PC-3 (cell line): ENCODE measurements around the gene SLC13A3. TPM values are rescaled to one million over a fixed set of nuclear protein-coding genes. Genes with fewer than 3 reads are reported as not detected.

Experiments used
- ATAC-seq: fragments of 200-7000 bp; cut with Tn5 transposase; 2 replicates; pipeline ENCODE4 v1.9.1; 2020; ENCODE audit warnings: mild to moderate bottlenecking, moderate library complexity
- BruUV-seq: library from RNA; stranded (reverse); fragments of 400-500 nt; replicated peaks from 2 replicates; lab custom pipeline; 2021; lab: Mats Ljungman, UMichigan
- CTCF ChIA-PET: fragments of 300-600 bp; sonication (Branson Sonifier 250); formaldehyde crosslinking; loops from one replicate; lab custom pipeline; 2022; ENCODE audit warnings: antibody characterized with exemption; lab: Charles Lee
- POLR2A ChIA-PET: fragments of 300-600 bp; sonication (Branson Sonifier 250); formaldehyde crosslinking; loops from one replicate; lab custom pipeline; 2022; ENCODE audit warnings: antibody characterized with exemption; ENCODE audit not compliant: unreplicated experiment; lab: Charles Lee
- DNase-seq: peaks from one replicate; pipeline ENCODE4 v3.0.0-alpha.2; 2015
- H2AFZ ChIP-seq: fragments of 300-600 bp; sonication (generic); 2 replicates; pipeline ENCODE4 v1.6.0; 2016; ENCODE audit warnings: antibody characterized with exemption, low read length
- H3F3A ChIP-seq: fragments of 300-600 bp; sonication (generic); one replicate; pipeline ENCODE4 v1.6.0; 2017; ENCODE audit warnings: antibody characterized with exemption, low read length, control low read depth, mild to moderate bottlenecking; ENCODE audit not compliant: unreplicated experiment
- H3K27ac ChIP-seq: fragments of 300-600 bp; sonication (generic); 2 replicates; pipeline ENCODE4 v1.5.1; 2016; ENCODE audit warnings: mild to moderate bottlenecking, low read length
- H3K27me3 ChIP-seq: fragments of 300-600 bp; sonication (generic); 2 replicates; pipeline ENCODE4 v1.6.1; 2016; ENCODE audit warnings: low read length, mixed read lengths
- H3K36me3 ChIP-seq: fragments of 300-600 bp; sonication (generic); 2 replicates; pipeline ENCODE4 v1.6.1; 2016; ENCODE audit warnings: low read depth, mixed run types, low read length, mixed read lengths
- H3K4me1 ChIP-seq: fragments of 300-600 bp; sonication (generic); 2 replicates; pipeline ENCODE4 v1.5.1; 2016; ENCODE audit warnings: low read length; ENCODE audit not compliant: insufficient read depth
- H3K4me2 ChIP-seq: fragments of 300-600 bp; sonication (generic); 2 replicates; pipeline ENCODE4 v1.6.0; 2016; ENCODE audit warnings: low read length
- H3K4me3 ChIP-seq: fragments of 300-600 bp; sonication (generic); 2 replicates; pipeline ENCODE4 v1.5.1; 2016; ENCODE audit warnings: mild to moderate bottlenecking, low read length, mixed read lengths
- H3K79me2 ChIP-seq: fragments of 300-600 bp; sonication (generic); 2 replicates; pipeline ENCODE4 v1.6.1; 2017; ENCODE audit warnings: low read length, mixed read lengths
- H3K9ac ChIP-seq: fragments of 300-600 bp; sonication (generic); 2 replicates; pipeline ENCODE4 v1.6.0; 2016; ENCODE audit warnings: mild to moderate bottlenecking, low read length
- H3K9me2 ChIP-seq: fragments of 300-600 bp; sonication (generic); replicated peaks from 2 replicates; pipeline ENCODE4 v1.6.1; 2016; ENCODE audit warnings: mixed run types, low read length, mixed read lengths
- H3K9me3 ChIP-seq: fragments of 300-600 bp; sonication (generic); 2 replicates; pipeline ENCODE4 v1.6.1; 2016; ENCODE audit warnings: low read length, mixed read lengths
- H4K20me1 ChIP-seq: fragments of 300-600 bp; sonication (generic); 2 replicates; pipeline ENCODE4 v1.6.1; 2016; ENCODE audit warnings: low read length, mixed read lengths
- EZH2 ChIP-seq: fragments of 300-600 bp; sonication (generic); IDR thresholded peaks from one replicate; pipeline ENCODE4 v1.6.1; 2017; ENCODE audit warnings: antibody characterized with exemption, mild to moderate bottlenecking, low read length; ENCODE audit not compliant: unreplicated experiment
- EZH2phosphoT487 ChIP-seq: fragments of 300-600 bp; sonication (generic); IDR thresholded peaks from 2 replicates; pipeline ENCODE4 v1.6.1; 2018; ENCODE audit warnings: mild to moderate bottlenecking, antibody characterized with exemption, low read length, borderline replicate concordance
- intact Hi-C: fragments of 100-400 bp; cut with micrococcal nuclease; formaldehyde crosslinking; loops from 2 replicates; pipeline ENCODE4 v1.9.0; 2023
- total RNA-seq: library from RNA; depleted of rRNA; stranded (reverse); fragments of >200 nt; gene quantifications from 2 replicates; pipeline ENCODE4 v1.2.3, GENCODE V29; 2014
- TF ChIP-seq, protein P1 (sequence below): fragments of 300-600 bp; sonication (generic); conservative IDR thresholded peaks from 2 replicates; pipeline ENCODE4 v1.5.1; 2017; ENCODE audit warnings: antibody characterized with exemption, low read depth, mild to moderate bottlenecking, low read length

The SLC13A3 gene
- total RNA-seq, 1 experiment from 2014 or later = not detected

- no TSS peak for BruUV-seq
- no peaks in the 10 kb centered on the region for H3K4me1 ChIP-seq
Measured at GRCh38 chr20:46696791-46697279, 45.6 kb upstream of the SLC13A3 start.

GRCh38 chr20:46695892-46696291 is 44.6 kb upstream of the SLC13A3 start:
- DNase-seq = no peak
- Histone ChIP-seq H2AFZ (no peak overlapping the region), H3K4me1 (no peaks in the 10 kb centered on the region), H3K36me3 (no peaks in the 10 kb centered on the region), H3K9me3 (no peaks in the 10 kb centered on the region), H3K27ac (no peak overlapping the region), H3K9me2 (no peaks in the 10 kb centered on the region), H4K20me1 (no peaks in the 10 kb centered on the region), H3K27me3 (no peaks in the 10 kb centered on the region), H3K4me2 (no peak overlapping the region), H3K4me3 (no peak overlapping the region), H3K9ac (no peak overlapping the region), H3K79me2 (no peaks in the 10 kb centered on the region), H3F3A (no peaks in the 10 kb centered on the region)
- TF ChIP-seq, protein P1, sequence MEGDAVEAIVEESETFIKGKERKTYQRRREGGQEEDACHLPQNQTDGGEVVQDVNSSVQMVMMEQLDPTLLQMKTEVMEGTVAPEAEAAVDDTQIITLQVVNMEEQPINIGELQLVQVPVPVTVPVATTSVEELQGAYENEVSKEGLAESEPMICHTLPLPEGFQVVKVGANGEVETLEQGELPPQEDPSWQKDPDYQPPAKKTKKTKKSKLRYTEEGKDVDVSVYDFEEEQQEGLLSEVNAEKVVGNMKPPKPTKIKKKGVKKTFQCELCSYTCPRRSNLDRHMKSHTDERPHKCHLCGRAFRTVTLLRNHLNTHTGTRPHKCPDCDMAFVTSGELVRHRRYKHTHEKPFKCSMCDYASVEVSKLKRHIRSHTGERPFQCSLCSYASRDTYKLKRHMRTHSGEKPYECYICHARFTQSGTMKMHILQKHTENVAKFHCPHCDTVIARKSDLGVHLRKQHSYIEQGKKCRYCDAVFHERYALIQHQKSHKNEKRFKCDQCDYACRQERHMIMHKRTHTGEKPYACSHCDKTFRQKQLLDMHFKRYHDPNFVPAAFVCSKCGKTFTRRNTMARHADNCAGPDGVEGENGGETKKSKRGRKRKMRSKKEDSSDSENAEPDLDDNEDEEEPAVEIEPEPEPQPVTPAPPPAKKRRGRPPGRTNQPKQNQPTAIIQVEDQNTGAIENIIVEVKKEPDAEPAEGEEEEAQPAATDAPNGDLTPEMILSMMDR = no peak
- TF ChIP-seq EZH2phosphoT487 = no peak
- TF ChIP-seq EZH2 = no peak
- POLR2A ChIA-PET = no interaction called here
- BruUV-seq = no TSS peak
- ATAC-seq = no peak; the same call in 1 of the 2 replicates
- intact Hi-C loops = no loop called here
- CTCF ChIA-PET = no interaction called here

More at GRCh38 chr20:46696791-46697279, 45.6 kb upstream of the SLC13A3 start:
- no peak overlapping the region for H3K4me2 ChIP-seq
- DNase-seq (no peak), ATAC-seq (no peak)
- no peaks in the 10 kb centered on the region for H3K9me3 ChIP-seq
- H3F3A ChIP-seq = no peaks in the 10 kb centered on the region
- H3K9ac ChIP-seq = no peak overlapping the region
- H4K20me1 ChIP-seq = no peaks in the 10 kb centered on the region
- H3K79me2 ChIP-seq = no peaks in the 10 kb centered on the region
- intact Hi-C loops = no loop called here
- no peak overlapping the region for H3K27ac ChIP-seq
- CTCF ChIA-PET = no interaction called here
- H3K27me3 ChIP-seq = no peaks in the 10 kb centered on the region
- POLR2A ChIA-PET = no interaction called here
- H3K9me2 ChIP-seq = no peaks in the 10 kb centered on the region
- no peak overlapping the region for H3K4me3 ChIP-seq
- no peak overlapping the region for H2AFZ ChIP-seq
- H3K36me3 ChIP-seq = no peaks in the 10 kb centered on the region
- TF ChIP-seq EZH2phosphoT487 (no peak), EZH2 (no peak)
- TF ChIP-seq, protein P1 = no peak

- Histone ChIP-seq H3K9me2 (no peaks in the 10 kb centered on the region), H2AFZ (peak overlapping the region; percentile 23; the same call in 1 of the 2 replicates), H3K9me3 (no peaks in the 10 kb centered on the region), H3K9ac (no peak overlapping the region), H3K79me2 (no peaks in the 10 kb centered on the region), H4K20me1 (no peaks in the 10 kb centered on the region), H3K4me2 (no peak overlapping the region), H3K4me1 (peaks cover 5% of the 10 kb centered on the region), H3K27ac (no peak overlapping the region), H3K4me3 (no peak overlapping the region), H3F3A (no peaks in the 10 kb centered on the region), H3K36me3 (no peaks in the 10 kb centered on the region), H3K27me3 (no peaks in the 10 kb centered on the region)
- BruUV-seq = no TSS peak
- DNase-seq (peak; percentile 25), ATAC-seq (no peak)
- intact Hi-C loops = no loop called here
- TF ChIP-seq, protein P1 = no peak
- no peak for TF ChIP-seq EZH2
- TF ChIP-seq EZH2phosphoT487 = no peak
- ChIA-PET POLR2A (no interaction called here), CTCF (no interaction called here)
Measured at GRCh38 chr20:46694484-46694883, 43.2 kb upstream of the SLC13A3 start.
